Lower lobe of right lung (tissue), 2 donors: ENCODE measurements around the gene MIB1. TPM values are rescaled to one million over a fixed set of nuclear protein-coding genes. Genes with fewer than 3 reads are reported as not detected.

Experiments
- ATAC-seq, 2 donors: fragments of 200-7000 bp; cut with Tn5 transposase; one replicate each; pipeline ENCODE4 v1.9.1; 2020 to 2022; ENCODE audit warnings: mild to moderate bottlenecking in 2 of 2, moderate library complexity in 2 of 2
- DNase-seq: peaks from one replicate; pipeline ENCODE4 v3.0.0-alpha.2; 2020
- H3K27ac ChIP-seq: fragments of 200-600 bp; one replicate; pipeline ENCODE4 v1.8.0; 2022
- H3K27me3 ChIP-seq: fragments of 200-600 bp; one replicate; pipeline ENCODE4 v1.8.0; 2022; ENCODE audit warnings: low read depth
- H3K36me3 ChIP-seq: fragments of 200-600 bp; one replicate; pipeline ENCODE4 v1.8.0; 2022; ENCODE audit warnings: mild to moderate bottlenecking
- H3K4me1 ChIP-seq: fragments of 200-600 bp; one replicate; pipeline ENCODE4 v1.8.0; 2022
- H3K4me3 ChIP-seq: fragments of 200-600 bp; one replicate; pipeline ENCODE4 v1.8.0; 2022; ENCODE audit warnings: mild to moderate bottlenecking
- H3K9me3 ChIP-seq: fragments of 200-600 bp; one replicate; pipeline ENCODE4 v1.8.0; 2022
- CTCF ChIP-seq: fragments of 200-600 bp; IDR thresholded peaks from one replicate; pipeline ENCODE4 v1.8.0; 2022; ENCODE audit warnings: antibody characterized with exemption, mild to moderate bottlenecking
- intact Hi-C: fragments of 100-400 bp; cut with DNase I; formaldehyde crosslinking; loops from one replicate; pipeline ENCODE4 v1.11.0; 2022
- total RNA-seq: library from RNA; stranded (reverse); fragmentation: NEBNext Ultra II Directional; extraction: Animal tissue kit (Norgen Biotek cat#: 25700); gene quantifications from one replicate; pipeline ENCODE4 v1.2.1, GENCODE V29; 2021
- donor health status: DM: no; HTN: yes; CAD: no; lungs with severe emphysema.

The MIB1 gene
- total RNA-seq, 1 donor from 2014 or later = 29.3 TPM

GRCh38 chr18:21864386-21864785 is 123.8 kb downstream of the MIB1 start:
- DNase-seq (no peak), ATAC-seq (no peak)
- no peaks in the 10 kb centered on the region for H3K9me3 ChIP-seq
- no peak overlapping the region for H3K4me3 ChIP-seq
- no peaks in the 10 kb centered on the region for H3K4me1 ChIP-seq
- H3K36me3 ChIP-seq = peaks cover 46% of the 10 kb centered on the region
- no peak for TF ChIP-seq CTCF
- H3K27me3 ChIP-seq = no peaks in the 10 kb centered on the region
- no peak overlapping the region for H3K27ac ChIP-seq
- intact Hi-C loops = no loop called here

GRCh38 chr18:21865043-21865442 is 124.5 kb downstream of the MIB1 start:
- no peaks in the 10 kb centered on the region for H3K4me1 ChIP-seq
- H3K27me3 ChIP-seq = no peaks in the 10 kb centered on the region
- no peaks in the 10 kb centered on the region for H3K9me3 ChIP-seq
- H3K4me3 ChIP-seq = no peak overlapping the region
- ATAC-seq (no peak), DNase-seq (no peak)
- no peak for TF ChIP-seq CTCF
- intact Hi-C loops = no loop called here
- no peak overlapping the region for H3K27ac ChIP-seq
- H3K36me3 ChIP-seq = peaks cover 45% of the 10 kb centered on the region

- DNase-seq (no peak), ATAC-seq (no peak)
- H3K27me3 ChIP-seq = no peaks in the 10 kb centered on the region
- TF ChIP-seq CTCF = no peak
- H3K4me1 ChIP-seq = no peaks in the 10 kb centered on the region
- peaks cover 20% of the 10 kb centered on the region for H3K36me3 ChIP-seq
- intact Hi-C loops = no loop called here
- H3K9me3 ChIP-seq = no peaks in the 10 kb centered on the region
- H3K27ac ChIP-seq = no peak overlapping the region
- no peak overlapping the region for H3K4me3 ChIP-seq
Observed at GRCh38 chr18:21868770-21869169, 128.2 kb downstream of the MIB1 start.

- ATAC-seq (no peak), DNase-seq (no peak)
- no peaks in the 10 kb centered on the region for H3K36me3 ChIP-seq
- H3K27me3 ChIP-seq = no peaks in the 10 kb centered on the region
- H3K27ac ChIP-seq = no peak overlapping the region
- intact Hi-C loops = no loop called here
- no peak overlapping the region for H3K4me3 ChIP-seq
- no peaks in the 10 kb centered on the region for H3K9me3 ChIP-seq
- no peak for TF ChIP-seq CTCF
- no peaks in the 10 kb centered on the region for H3K4me1 ChIP-seq
Observed at GRCh38 chr18:21889570-21889969, 149.0 kb downstream of the MIB1 start.

GRCh38 chr18:21894619-21895367 is 154.2 kb downstream of the MIB1 start:
- peak; percentile 71 to 88 for ATAC-seq
- intact Hi-C loops = no loop called here
- no peak for TF ChIP-seq CTCF
- H3K27me3 ChIP-seq = no peaks in the 10 kb centered on the region
- no peak overlapping the region for H3K4me3 ChIP-seq
- no peak overlapping the region for H3K27ac ChIP-seq
- H3K4me1 ChIP-seq = no peaks in the 10 kb centered on the region
- no peaks in the 10 kb centered on the region for H3K9me3 ChIP-seq
- no peaks in the 10 kb centered on the region for H3K36me3 ChIP-seq
- DNase-seq = no peak
